IPS DF 4.7 (cell line): ENCODE results near the gene ASTN1.

ENCODE experiments used
- DNase-seq: peaks from one replicate; pipeline ENCODE4 v3.0.0-alpha.2; 2013; ENCODE audit warnings: low spot score; ENCODE audit errors: extremely low read depth

ASTN1 gene

GRCh38 chr1:176932114-176933104 is 232.1 kb downstream of the ASTN1 start:
- DNase-seq: no peak

DNA sequence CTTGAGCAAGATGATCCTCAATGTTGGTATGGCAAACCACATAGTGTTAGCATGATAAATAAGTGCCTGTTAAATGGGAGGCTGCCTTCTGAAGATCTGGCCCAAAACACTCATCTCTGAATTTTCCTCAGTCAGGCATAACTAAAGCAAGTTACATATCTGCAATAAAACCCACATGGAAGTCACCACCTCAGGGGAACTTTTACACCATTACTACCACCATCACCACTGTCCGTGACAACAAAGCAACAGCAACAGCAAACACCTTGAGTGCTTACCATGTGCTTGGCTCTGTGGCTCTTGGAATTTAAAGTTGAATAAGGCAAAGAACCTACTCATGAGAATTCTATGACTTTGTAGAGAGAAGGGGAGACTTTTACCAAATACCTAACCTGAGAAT is 233.0 kb downstream of the ASTN1 start:
- no peak for DNase-seq

DNA sequence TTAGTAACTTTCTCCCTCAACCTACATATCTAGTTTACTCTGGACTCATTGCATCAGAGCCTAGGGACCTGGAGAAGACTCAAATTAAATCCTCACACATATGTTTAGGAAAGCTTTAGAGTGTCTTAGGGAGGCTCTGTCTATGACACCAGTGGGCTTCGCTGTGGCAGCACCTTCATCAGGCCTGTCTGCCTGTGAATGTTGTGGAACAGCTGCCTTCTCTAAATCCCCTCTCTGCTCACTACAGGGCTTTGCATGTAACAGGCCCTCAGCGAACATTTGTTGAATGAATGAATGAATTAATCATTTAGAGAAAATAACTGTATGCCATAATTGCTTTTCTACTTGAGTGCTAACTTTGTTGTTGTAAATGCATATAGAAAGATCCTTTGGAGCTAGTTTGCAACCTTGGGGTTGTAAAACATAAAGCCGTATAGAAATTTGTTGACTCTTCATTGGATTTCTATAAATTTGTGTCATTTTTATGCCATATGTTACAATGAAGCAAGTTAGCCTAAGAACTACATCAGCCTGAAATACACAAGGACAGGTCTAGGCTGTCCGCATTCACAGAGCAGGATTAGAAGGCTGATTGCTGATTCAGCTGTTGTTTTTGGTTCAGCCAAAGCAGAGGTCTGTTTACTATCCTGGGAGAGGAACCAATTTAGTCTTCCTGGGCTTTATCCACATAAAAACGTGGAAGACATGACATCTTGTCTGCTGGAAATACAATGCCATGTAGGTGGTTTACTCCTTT is 238.0 kb downstream of the ASTN1 start:
- DNase-seq: no peak

DNA sequence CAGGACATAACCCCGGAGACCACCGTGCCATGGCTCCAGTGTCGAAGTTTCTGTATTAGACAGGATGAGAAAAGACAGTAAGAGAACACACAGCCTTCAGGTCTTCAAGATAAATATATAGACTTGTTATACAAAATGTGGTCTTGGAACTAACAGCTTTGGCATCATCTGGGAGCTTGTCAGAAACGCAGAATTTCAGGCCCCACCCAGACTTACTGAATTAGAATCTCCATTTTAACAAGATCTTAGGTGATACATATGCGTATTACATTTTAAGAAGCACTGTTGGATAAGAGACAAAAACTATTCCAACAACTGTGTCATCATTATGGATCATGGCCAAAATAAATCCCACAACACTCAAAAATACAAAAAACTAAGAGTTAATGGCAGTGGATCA is 239.3 kb downstream of the ASTN1 start:
- DNase-seq: no peak

- no peak for DNase-seq
These were observed 241.2 kb downstream of the ASTN1 start for GRCh38 chr1:176923283-176923682.

DNA sequence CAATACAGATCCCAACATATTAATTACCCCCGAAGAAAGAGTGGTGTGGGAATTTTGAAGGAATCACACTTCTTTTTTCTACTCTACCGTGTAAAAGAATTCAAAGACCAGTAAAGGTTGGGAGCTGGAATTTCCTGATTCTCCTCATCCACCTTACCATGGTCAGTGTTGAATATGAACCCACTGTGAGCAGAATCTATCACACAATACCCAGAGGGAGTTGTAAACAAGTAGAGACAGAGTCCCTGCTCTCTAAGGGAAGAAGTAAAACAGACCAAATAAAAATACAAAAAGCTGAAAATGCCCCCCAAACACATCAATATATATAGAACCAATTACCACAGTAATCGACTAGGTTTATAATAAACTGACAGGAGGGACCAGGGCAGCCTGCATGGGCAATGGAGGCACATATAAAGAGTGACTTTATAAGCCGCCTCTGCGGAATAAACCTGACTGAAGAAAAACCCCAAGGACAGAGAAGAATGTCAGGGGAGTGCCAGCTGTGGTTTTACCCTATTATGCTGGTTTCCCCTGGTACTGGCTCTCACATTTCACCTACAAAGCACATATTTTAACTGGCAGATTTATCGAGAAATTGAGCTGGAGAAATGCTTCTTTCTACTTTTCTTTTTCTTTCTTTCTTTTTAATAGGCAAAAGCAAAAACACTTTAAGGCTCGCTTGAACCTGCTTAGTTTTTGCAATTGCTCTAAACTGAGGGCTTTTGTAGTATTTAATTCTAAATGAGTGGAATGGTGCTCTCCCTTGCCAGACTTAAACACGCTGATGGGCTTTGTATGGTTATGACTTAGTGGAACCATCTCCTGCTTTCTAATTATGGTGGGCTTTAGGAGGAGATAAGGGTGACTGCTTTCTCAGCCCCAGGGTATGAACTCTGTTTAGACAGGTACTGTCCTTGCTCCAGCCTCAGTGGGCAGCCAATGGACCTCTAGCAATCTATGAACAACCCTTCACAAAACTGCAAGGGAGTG is 244.8 kb downstream of the ASTN1 start:
- no peak for DNase-seq

DNA sequence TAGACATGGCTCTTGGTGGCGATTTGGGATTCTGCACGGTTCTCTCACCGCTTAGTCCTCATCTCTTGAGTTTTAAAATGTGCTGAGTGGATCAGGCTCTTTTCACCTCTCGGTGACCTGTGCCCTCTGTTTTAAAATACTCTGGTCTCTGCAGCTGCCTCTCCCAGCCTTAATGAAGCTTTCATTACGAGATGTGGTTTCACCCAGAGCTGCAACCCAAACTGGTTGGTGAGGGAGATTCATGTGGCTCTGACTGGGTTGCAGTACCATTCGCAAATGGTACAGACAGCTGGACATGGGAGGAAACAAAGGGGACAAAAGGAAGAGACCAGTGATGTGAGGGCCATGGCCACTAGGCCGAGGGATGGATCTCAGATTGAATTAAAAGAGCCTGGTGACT is 258.9 kb downstream of the ASTN1 start:
- DNase-seq: no peak

- DNase-seq: no peak
These were observed 260.3 kb downstream of the ASTN1 start for GRCh38 chr1:176904057-176904751.

GRCh38 chr1:176903474-176903873 is 261.0 kb downstream of the ASTN1 start:
- no peak for DNase-seq

DNA sequence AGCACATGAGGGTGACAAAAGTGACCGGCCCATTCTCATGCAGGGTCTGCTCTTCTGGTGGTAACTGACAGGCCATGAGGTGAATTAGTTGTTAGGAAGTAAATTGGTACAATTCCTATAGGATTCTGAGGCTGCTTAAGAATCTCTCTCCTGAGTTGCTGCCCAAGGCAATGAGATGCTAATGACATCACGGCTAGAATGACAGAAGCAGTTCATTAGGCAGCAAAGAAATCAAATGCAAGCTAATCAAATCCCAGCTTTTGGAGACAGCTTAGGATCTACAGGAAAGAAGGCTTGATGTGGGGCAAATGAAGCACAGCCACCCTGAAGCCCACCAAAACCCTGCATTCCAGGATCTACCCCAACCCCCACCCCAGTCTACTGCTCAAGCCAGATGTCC is 265.2 kb downstream of the ASTN1 start:
- no peak for DNase-seq

GRCh38 chr1:176897350-176898236 is 266.9 kb downstream of the ASTN1 start:
- peak; percentile 51 for DNase-seq

DNA sequence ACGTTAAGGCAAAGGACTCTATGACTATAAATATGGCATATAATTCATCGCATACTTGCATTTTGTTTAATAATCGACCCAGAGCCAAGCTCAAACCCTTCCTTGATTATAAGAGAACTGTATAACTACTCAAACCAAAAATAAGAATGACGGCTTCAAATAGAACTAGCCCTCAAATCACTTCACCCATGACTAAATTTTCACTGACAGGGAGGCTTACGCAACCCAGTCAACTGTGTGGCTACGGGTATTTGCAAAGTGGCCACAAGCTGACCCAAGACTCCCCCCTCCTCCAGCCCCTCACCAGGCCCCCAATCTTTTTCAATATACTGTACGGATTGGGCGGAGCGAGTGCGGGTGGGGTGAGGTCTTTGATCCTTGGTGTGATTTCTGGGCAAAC is 268.3 kb downstream of the ASTN1 start:
- DNase-seq: no peak

DNA sequence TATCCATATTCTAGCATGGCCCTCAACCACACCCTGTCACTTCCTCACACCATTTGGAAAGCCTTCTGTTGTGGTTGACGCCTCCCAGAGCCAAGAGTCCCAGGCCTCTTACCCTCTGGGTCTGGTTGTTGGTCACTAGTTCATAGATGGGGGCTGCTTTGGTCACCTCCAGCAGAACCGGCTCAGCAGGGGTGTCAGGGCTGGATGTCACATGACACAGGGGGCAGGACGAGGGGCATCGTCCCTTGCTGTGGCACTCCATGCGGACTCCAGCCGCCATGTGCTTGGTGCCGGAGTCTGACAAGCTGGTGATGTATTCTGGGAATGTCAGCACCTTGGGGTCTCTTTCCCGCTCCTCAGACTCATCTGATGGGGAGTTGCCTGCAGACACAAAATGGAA is 270.1 kb downstream of the ASTN1 start:
- DNase-seq: no peak

GRCh38 chr1:176893625-176894352 is 270.7 kb downstream of the ASTN1 start:
- DNase-seq: no peak

- DNase-seq: no peak
These were observed 276.0 kb downstream of the ASTN1 start for GRCh38 chr1:176888471-176889032.

DNA sequence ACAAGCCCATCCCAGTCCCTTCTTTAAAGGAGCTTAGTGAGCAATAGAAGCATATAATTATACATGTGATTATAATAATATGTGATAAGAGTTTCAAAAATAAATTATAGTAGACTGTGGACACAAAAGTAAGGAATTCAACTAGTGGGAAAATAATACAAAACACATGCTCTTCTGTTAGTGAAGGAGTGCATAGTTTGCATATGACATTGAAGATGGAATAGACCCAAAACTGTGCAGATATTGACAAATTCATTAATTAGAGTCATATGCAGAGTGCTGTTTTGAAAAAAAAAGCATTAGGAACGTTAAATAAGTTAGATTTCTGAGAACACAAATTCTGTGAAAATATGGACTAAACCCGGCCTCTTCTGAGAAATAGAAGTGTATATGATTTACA is 278.8 kb downstream of the ASTN1 start:
- DNase-seq: no peak

- DNase-seq: no peak
These were observed 279.2 kb downstream of the ASTN1 start for GRCh38 chr1:176885341-176885740.

DNA sequence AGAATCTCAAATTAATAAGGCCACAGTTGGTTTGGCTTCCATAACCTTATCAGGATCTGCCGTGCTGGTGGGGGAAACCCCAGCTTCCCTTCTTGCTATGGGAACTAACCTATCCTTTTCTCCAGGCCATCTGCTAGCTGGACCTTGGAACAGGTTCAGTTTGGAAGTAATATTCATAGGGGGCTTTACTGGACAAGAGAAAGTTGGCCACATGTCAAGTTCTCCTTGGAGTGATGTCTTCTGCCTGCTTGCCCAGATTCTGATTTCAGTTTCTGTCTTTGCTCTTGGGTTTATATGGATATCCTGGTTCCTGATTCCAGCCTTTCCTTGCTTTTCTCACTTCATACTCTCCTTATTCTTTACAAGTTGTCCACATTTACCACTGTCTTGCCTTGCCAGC is 279.6 kb downstream of the ASTN1 start:
- DNase-seq: no peak

- DNase-seq: no peak
These were observed 280.2 kb downstream of the ASTN1 start for GRCh38 chr1:176884286-176884685.
